ENCODE data around the gene IQGAP1. TPM values are rescaled to one million over a fixed set of nuclear protein-coding genes. Genes with fewer than 3 reads are reported as not detected.

Gene IQGAP1
- total and polyA plus RNA-seq, 4 donors, result 9.2 to 50.1 (median 24.5) TPM

DNA sequence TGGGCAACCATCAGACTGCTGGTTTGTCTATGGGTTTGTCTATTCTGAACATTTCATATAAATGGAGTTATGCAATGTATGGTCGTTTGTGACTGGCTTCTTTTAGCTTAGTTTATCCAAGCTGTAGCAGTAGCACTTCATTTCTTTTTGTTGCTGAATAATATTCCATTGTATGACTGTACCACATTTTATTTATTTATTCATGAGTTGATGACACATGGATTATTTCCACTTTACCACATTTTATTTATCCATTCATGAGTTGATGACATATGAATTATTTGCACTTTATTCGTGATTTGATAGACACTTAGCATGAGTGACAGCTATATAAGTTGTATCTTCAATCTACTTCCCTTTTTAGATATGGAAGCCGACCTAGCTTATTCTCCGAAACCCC lies 70.0 kb downstream of the IQGAP1 start:
- DNase-seq (ENCODE audit: low spot score), result no peak
- 88% methylated on average over 4 of the region's 4 CpGs for WGBS
- no peak overlapping the region for H3K4me3 ChIP-seq (ENCODE audit: low read depth in 1 of 3, low read length in 3 of 3)
- peaks cover 4 to 19% (median 13%) of the 10 kb centered on the region in 4 donors for H3K36me3 ChIP-seq (ENCODE audit: control insufficient read depth in 4 of 4, insufficient read depth in 3 of 4, low read depth in 1 of 4, low read length in 3 of 4)
- no peaks in the 10 kb centered on the region for H3K4me1 ChIP-seq (ENCODE audit: control insufficient read depth in 4 of 4, insufficient read depth in 4 of 4, low read length in 3 of 4)
- TF ChIP-seq GABPA (IDR thresholded peaks at IDR 0.05 in 1 of 2, conservative IDR thresholded peaks at IDR 0.05 in 1 of 2) (no peak), JUND (IDR thresholded peaks at IDR 0.05) (no peak), HNF4A (conservative IDR thresholded peaks at IDR 0.05) (no peak), TAF1 (conservative IDR thresholded peaks at IDR 0.05) (no peak), NR2F2 (IDR thresholded peaks at IDR 0.05) (no peak), FOXA2 (IDR thresholded peaks at IDR 0.05) (no peak), REST (IDR thresholded peaks at IDR 0.05) (no peak), HNF4G (IDR thresholded peaks at IDR 0.05) (no peak), YY1 (IDR thresholded peaks at IDR 0.05) (no peak), SP1 (IDR thresholded peaks at IDR 0.05) (no peak), RAD21 (IDR thresholded peaks at IDR 0.05) (no peak), RXRA (IDR thresholded peaks at IDR 0.05) (no peak), CTCF (IDR thresholded peaks at IDR 0.05; ENCODE audit: low read depth, low read length, missing input control) (no peak), FOXA1 (IDR thresholded peaks at IDR 0.05) (no peak), EGR1 (IDR thresholded peaks at IDR 0.05; ENCODE audit: low read depth in 2 of 2) (no peak), ATF3 (IDR thresholded peaks at IDR 0.05) (no peak), ZBTB33 (IDR thresholded peaks at IDR 0.05) (no peak)
- TF ChIP-seq, protein P1, sequence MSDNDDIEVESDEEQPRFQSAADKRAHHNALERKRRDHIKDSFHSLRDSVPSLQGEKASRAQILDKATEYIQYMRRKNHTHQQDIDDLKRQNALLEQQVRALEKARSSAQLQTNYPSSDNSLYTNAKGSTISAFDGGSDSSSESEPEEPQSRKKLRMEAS (IDR thresholded peaks at IDR 0.05), result no peak
- H3K27me3 ChIP-seq (ENCODE audit: control insufficient read depth in 4 of 4, insufficient read depth in 4 of 4, low read length in 3 of 4), result no peaks in the 10 kb centered on the region
- no peak overlapping the region for H3K27ac ChIP-seq (ENCODE audit: low read depth in 1 of 2, low read length in 2 of 2)
- H3K9ac ChIP-seq (ENCODE audit: low read depth in 1 of 2, low read length in 2 of 2), result no peak overlapping the region
- H3K9me3 ChIP-seq (ENCODE audit: control insufficient read depth in 4 of 4, low read length in 3 of 4), result no peaks in the 10 kb centered on the region

Data from liver (tissue), 9 donors.